Measurements from ENCODE around the gene PROB1.

PROB1 gene

DNA sequence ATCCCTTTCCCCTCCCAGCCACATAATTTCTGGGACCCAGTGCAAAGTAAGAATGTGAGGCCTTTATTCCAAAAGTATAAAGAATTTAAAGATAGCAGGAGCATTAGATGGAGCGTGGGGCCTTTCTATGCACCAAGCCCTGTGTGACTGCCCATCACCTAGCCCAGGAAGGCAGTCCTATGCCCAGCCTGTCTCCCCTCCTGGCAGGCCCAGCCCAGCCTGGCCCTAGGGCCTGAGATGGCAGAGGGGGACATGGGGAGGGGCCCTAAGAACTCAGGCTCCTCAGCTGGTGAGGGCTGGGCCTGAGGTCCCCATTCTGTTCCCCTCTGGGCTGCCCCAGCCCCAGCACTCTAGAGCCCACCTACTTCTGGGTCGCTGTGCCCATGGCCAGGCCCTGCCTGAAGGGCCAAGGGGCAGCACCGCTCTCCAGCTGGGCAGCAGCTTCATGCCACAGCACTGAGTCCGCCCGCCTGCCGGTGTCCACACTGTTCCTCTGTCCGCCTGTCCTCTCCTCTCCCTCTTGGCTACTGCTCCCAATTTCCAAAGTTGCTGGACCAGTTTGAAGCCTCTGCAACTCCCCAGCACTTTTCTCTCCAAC, 10.8 kb downstream of the PROB1 start:
- DNase-seq (ENCODE audit: low spot score): no peak

GRCh38 chr5:139383275-139383992, 11.5 kb downstream of the PROB1 start, which contains the start of gene SLC23A1:
TSS of gene SLC23A1 (minus strand) at chr5:139383297. CDS start at chr5:139383253, 44 bp downstream.
- H3K18ac ChIP-seq (ENCODE audit: low read length): no peak within 1 kb of the TSS
- H2BK12ac ChIP-seq (ENCODE audit: low read length): no peak within 1 kb of the TSS
- H3K4me3 ChIP-seq (ENCODE audit: low read length in 2 of 2): no peak within 1 kb of the TSS
- no peak within 1 kb of the TSS for H2AFZ ChIP-seq (ENCODE audit: low read length)
- H3K4ac ChIP-seq (ENCODE audit: low read length): no peak within 1 kb of the TSS
- no peak within 1 kb of the TSS for H2BK120ac ChIP-seq (ENCODE audit: low read depth, low read length)
- no peak within 1 kb of the TSS for H3K4me2 ChIP-seq (ENCODE audit: insufficient read depth, low read length, poor library complexity, severe bottlenecking)
- no peaks in the 10 kb centered on the region for H3K36me3 ChIP-seq (replicated peaks in 1 of 2; ENCODE audit: control insufficient read depth in 2 of 2, insufficient read depth in 2 of 2, low read length in 2 of 2)
- H3K27ac ChIP-seq (replicated peaks; ENCODE audit: low read length): no peak within 1 kb of the TSS
- peak within 1 kb of the TSS; percentile 6 for H4K8ac ChIP-seq (ENCODE audit: low read depth, low read length)
- WGBS, 2 donors (ENCODE audit: extremely low coverage in 2 of 2, insufficient read length in 2 of 2, insufficient replicate concordance in 1 of 2): no CpG with 5 or more reads among the region's 10 CpGs
- peak within 1 kb of the TSS; percentile 88 for H2AK5ac ChIP-seq (ENCODE audit: low read depth, low read length)
- peaks cover 0 to 16% (median 0%) of the 10 kb centered on the region in 3 experiments for H3K27me3 ChIP-seq (ENCODE audit: control insufficient read depth in 3 of 3, insufficient read depth in 3 of 3, low read depth in 1 of 3, low read length in 3 of 3)
- H2BK15ac ChIP-seq (ENCODE audit: low read length): no peak within 1 kb of the TSS
- peaks cover 2 to 5% of the 10 kb centered on the region in 2 donors for H3K4me1 ChIP-seq (ENCODE audit: control insufficient read depth in 2 of 2, insufficient read depth in 1 of 2, low read depth in 1 of 2, low read length in 2 of 2)
- no peak within 1 kb of the TSS for H3K14ac ChIP-seq (ENCODE audit: low read length)
- H3K79me1 ChIP-seq (ENCODE audit: low read depth, low read length): peaks cover 6% of the 10 kb centered on the region
- H3K9ac ChIP-seq (ENCODE audit: low read depth, low read length, poor library complexity): peak within 1 kb of the TSS; percentile 34
- no peak within 1 kb of the TSS for H4K91ac ChIP-seq (ENCODE audit: low read depth, low read length, poor library complexity)
- H3K9me3 ChIP-seq (replicated peaks in 1 of 2; ENCODE audit: control insufficient read depth in 2 of 2, insufficient read depth in 1 of 2, low read depth in 1 of 2, low read length in 2 of 2): no peaks in the 10 kb centered on the region
- H2BK5ac ChIP-seq (ENCODE audit: low read length): peak within 1 kb of the TSS; percentile 22
- H3K23ac ChIP-seq (ENCODE audit: low read depth, low read length, poor library complexity): peak within 1 kb of the TSS; percentile 73
- DNase-seq (ENCODE audit: low spot score): no peak

More for the DNA sequence above, 10.8 kb downstream of the PROB1 start:
- H3K4me1 ChIP-seq (ENCODE audit: control insufficient read depth in 2 of 2, insufficient read depth in 1 of 2, low read depth in 1 of 2, low read length in 2 of 2): peaks cover 2 to 6% of the 10 kb centered on the region in 2 donors
- no peaks in the 10 kb centered on the region for H3K9me3 ChIP-seq (replicated peaks in 1 of 2; ENCODE audit: control insufficient read depth in 2 of 2, insufficient read depth in 1 of 2, low read depth in 1 of 2, low read length in 2 of 2)
- no peak overlapping the region for H2BK120ac ChIP-seq (ENCODE audit: low read depth, low read length)
- H3K79me1 ChIP-seq (ENCODE audit: low read depth, low read length): peaks cover 6% of the 10 kb centered on the region
- H3K4ac ChIP-seq (ENCODE audit: low read length): no peak overlapping the region
- no CpG with 5 or more reads among the region's 7 CpGs for WGBS, 2 donors (ENCODE audit: extremely low coverage in 2 of 2, insufficient read length in 2 of 2, insufficient replicate concordance in 1 of 2)
- H3K4me3 ChIP-seq (ENCODE audit: low read length in 2 of 2): no peak overlapping the region
- no peak overlapping the region for H2BK5ac ChIP-seq (ENCODE audit: low read length)
- no peak overlapping the region for H3K14ac ChIP-seq (ENCODE audit: low read length)
- H3K23ac ChIP-seq (ENCODE audit: low read depth, low read length, poor library complexity): no peak overlapping the region
- H2AFZ ChIP-seq (ENCODE audit: low read length): no peak overlapping the region
- H3K36me3 ChIP-seq (replicated peaks in 1 of 2; ENCODE audit: control insufficient read depth in 2 of 2, insufficient read depth in 2 of 2, low read length in 2 of 2): no peaks in the 10 kb centered on the region
- no peak overlapping the region for H4K91ac ChIP-seq (ENCODE audit: low read depth, low read length, poor library complexity)
- H3K9ac ChIP-seq (ENCODE audit: low read depth, low read length, poor library complexity): peak overlapping the region; percentile 34
- no peak overlapping the region for H3K27ac ChIP-seq (replicated peaks; ENCODE audit: low read length)
- H4K8ac ChIP-seq (ENCODE audit: low read depth, low read length): no peak overlapping the region
- no peak overlapping the region for H2AK5ac ChIP-seq (ENCODE audit: low read depth, low read length)
- H2BK12ac ChIP-seq (ENCODE audit: low read length): no peak overlapping the region
- H3K4me2 ChIP-seq (ENCODE audit: insufficient read depth, low read length, poor library complexity, severe bottlenecking): no peak overlapping the region
- no peak overlapping the region for H2BK15ac ChIP-seq (ENCODE audit: low read length)
- H3K27me3 ChIP-seq (ENCODE audit: control insufficient read depth in 3 of 3, insufficient read depth in 3 of 3, low read depth in 1 of 3, low read length in 3 of 3): peaks cover 0 to 16% (median 0%) of the 10 kb centered on the region in 3 experiments
- peak overlapping the region; percentile 27 for H3K18ac ChIP-seq (ENCODE audit: low read length)

GRCh38 chr5:139382807-139383206, 12.1 kb downstream of the PROB1 start:
- Histone ChIP-seq H3K4ac (ENCODE audit: low read length) (no peak overlapping the region), H3K9ac (ENCODE audit: low read depth, low read length, poor library complexity) (no peak overlapping the region), H2AFZ (ENCODE audit: low read length) (no peak overlapping the region), H3K79me1 (ENCODE audit: low read depth, low read length) (peaks cover 6% of the 10 kb centered on the region), H3K36me3 (replicated peaks in 1 of 2; ENCODE audit: control insufficient read depth in 2 of 2, insufficient read depth in 2 of 2, low read length in 2 of 2) (no peaks in the 10 kb centered on the region), H2BK5ac (ENCODE audit: low read length) (no peak overlapping the region), H2BK120ac (ENCODE audit: low read depth, low read length) (no peak overlapping the region), H4K91ac (ENCODE audit: low read depth, low read length, poor library complexity) (no peak overlapping the region), H3K27me3 (ENCODE audit: control insufficient read depth in 3 of 3, insufficient read depth in 3 of 3, low read depth in 1 of 3, low read length in 3 of 3) (peaks cover 0 to 16% (median 0%) of the 10 kb centered on the region in 3 experiments), H3K4me2 (ENCODE audit: insufficient read depth, low read length, poor library complexity, severe bottlenecking) (no peak overlapping the region), H3K4me1 (ENCODE audit: control insufficient read depth in 2 of 2, insufficient read depth in 1 of 2, low read depth in 1 of 2, low read length in 2 of 2) (peaks cover under 1 to 2% of the 10 kb centered on the region in 2 donors), H2BK12ac (ENCODE audit: low read length) (no peak overlapping the region), H3K4me3 (ENCODE audit: low read length in 2 of 2) (no peak overlapping the region), H3K14ac (ENCODE audit: low read length) (no peak overlapping the region), H3K18ac (ENCODE audit: low read length) (no peak overlapping the region), H3K23ac (ENCODE audit: low read depth, low read length, poor library complexity) (peak overlapping the region; percentile 73), H3K9me3 (replicated peaks in 1 of 2; ENCODE audit: control insufficient read depth in 2 of 2, insufficient read depth in 1 of 2, low read depth in 1 of 2, low read length in 2 of 2) (no peaks in the 10 kb centered on the region), H4K8ac (ENCODE audit: low read depth, low read length) (no peak overlapping the region), H2BK15ac (ENCODE audit: low read length) (no peak overlapping the region), H2AK5ac (ENCODE audit: low read depth, low read length) (peak overlapping the region; percentile 81), H3K27ac (replicated peaks; ENCODE audit: low read length) (no peak overlapping the region)
- DNase-seq (ENCODE audit: low spot score): no peak
- WGBS, 2 donors (ENCODE audit: extremely low coverage in 2 of 2, insufficient read length in 2 of 2, insufficient replicate concordance in 1 of 2): no CpG with 5 or more reads among the region's 3 CpGs
